SK-N-SH treated with all-trans-retinoic acid at 6 μM for 48 hours (cell line): ENCODE measurements around the gene SIDT1.

Experiments
- ATAC-seq: fragments of 200-7000 bp; cut with Tn5 transposase; 3 replicates; pipeline ENCODE4 v1.9.1; 2020; ENCODE audit warnings: mild to moderate bottlenecking, moderate library complexity
- ARNTL ChIP-seq: fragments of 450-650 bp; formaldehyde crosslinking; IDR thresholded peaks from 2 replicates; pipeline ENCODE4 v1.5.0; 2020; ENCODE audit warnings: low read depth, mild to moderate bottlenecking, moderate library complexity, borderline replicate concordance
- BACH2 ChIP-seq: fragments of 250-450 bp; sonication (Bioruptor Pico); IDR thresholded peaks from 2 replicates; pipeline ENCODE4 v1.9.0; 2021; ENCODE audit warnings: mild to moderate bottlenecking, borderline replicate concordance
- CREB5 ChIP-seq: fragments of 250-450 bp; sonication (Bioruptor Pico); IDR thresholded peaks from 2 replicates; pipeline ENCODE4 v1.5.1; 2020; ENCODE audit warnings: low read depth, mild to moderate bottlenecking, moderate library complexity
- CSDC2 ChIP-seq: fragments of 250-450 bp; sonication (Bioruptor Pico); IDR thresholded peaks from 2 replicates; pipeline ENCODE4 v1.5.0; 2020; ENCODE audit warnings: mild to moderate bottlenecking, moderate library complexity
- ESRRG ChIP-seq: fragments of 250-450 bp; sonication (Bioruptor Pico); IDR thresholded peaks from 2 replicates; pipeline ENCODE4 v1.6.1; 2021; ENCODE audit warnings: mild to moderate bottlenecking
- GLIS3 ChIP-seq: fragments of 250-450 bp; sonication (Bioruptor Pico); IDR thresholded peaks from 2 replicates; pipeline ENCODE4 v1.5.0; 2020; ENCODE audit warnings: mild to moderate bottlenecking, moderate library complexity
- ISL1 ChIP-seq: fragments of 250-450 bp; sonication (Bioruptor Pico); IDR thresholded peaks from 2 replicates; pipeline ENCODE4 v2.1.2; 2022; ENCODE audit warnings: mild to moderate bottlenecking, moderate library complexity
- PATZ1 ChIP-seq: fragments of 250-450 bp; sonication (Bioruptor Pico); IDR thresholded peaks from 2 replicates; pipeline ENCODE4 v1.8.0; 2020; ENCODE audit warnings: mild to moderate bottlenecking, moderate library complexity, borderline replicate concordance
- POU6F1 ChIP-seq: fragments of 250-450 bp; sonication (Bioruptor Pico); IDR thresholded peaks from 2 replicates; pipeline ENCODE4 v1.8.0; 2021; ENCODE audit warnings: low read depth, mild to moderate bottlenecking, moderate library complexity, borderline replicate concordance
- PPARA ChIP-seq: fragments of 250-450 bp; sonication (Bioruptor Pico); IDR thresholded peaks from 2 replicates; pipeline ENCODE4 v1.5.0; 2020; ENCODE audit warnings: mild to moderate bottlenecking, borderline replicate concordance
- RARB ChIP-seq: fragments of 250-450 bp; sonication (Bioruptor Pico); IDR thresholded peaks from 2 replicates; pipeline ENCODE4 v1.8.0; 2021; ENCODE audit warnings: mild to moderate bottlenecking, moderate library complexity
- SNAI2 ChIP-seq: fragments of 250-450 bp; sonication (Bioruptor Pico); IDR thresholded peaks from 2 replicates; pipeline ENCODE4 v1.5.0; 2020; ENCODE audit warnings: mild to moderate bottlenecking, moderate library complexity
- TCF4 ChIP-seq: fragments of 250-450 bp; sonication (Bioruptor Pico); IDR thresholded peaks from 2 replicates; pipeline ENCODE4 v1.8.0; 2021; ENCODE audit warnings: mild to moderate bottlenecking, moderate library complexity, borderline replicate concordance
- TOX ChIP-seq: fragments of 250-450 bp; sonication (Bioruptor Pico); IDR thresholded peaks from 2 replicates; pipeline ENCODE4 v1.8.0; 2021; ENCODE audit warnings: mild to moderate bottlenecking, moderate library complexity, borderline replicate concordance
- TSHZ2 ChIP-seq: fragments of 250-450 bp; sonication (Bioruptor Pico); IDR thresholded peaks from 2 replicates; pipeline ENCODE4 v1.5.0; 2020; ENCODE audit warnings: mild to moderate bottlenecking, moderate library complexity
- ZC3H10 ChIP-seq: fragments of 250-450 bp; sonication (Bioruptor Pico); IDR thresholded peaks from 2 replicates; pipeline ENCODE4 v1.5.1; 2021; ENCODE audit warnings: mild to moderate bottlenecking, moderate library complexity
- ZFP3 ChIP-seq: fragments of 250-450 bp; sonication (Bioruptor Pico); IDR thresholded peaks from 2 replicates; pipeline ENCODE4 v1.5.0; 2020; ENCODE audit warnings: mild to moderate bottlenecking, moderate library complexity
- ZFP30 ChIP-seq: fragments of 450-650 bp; formaldehyde crosslinking; IDR thresholded peaks from 2 replicates; pipeline ENCODE4 v1.5.0; 2022; ENCODE audit warnings: mild to moderate bottlenecking, moderate library complexity
- ZNF565 ChIP-seq: fragments of 450-650 bp; formaldehyde crosslinking; conservative IDR thresholded peaks from 2 replicates; pipeline ENCODE4 v1.5.0; 2020; ENCODE audit warnings: low read depth, mild to moderate bottlenecking, moderate library complexity
- ZNF70 ChIP-seq: fragments of 450-650 bp; formaldehyde crosslinking; IDR thresholded peaks from 2 replicates; pipeline ENCODE4 v1.5.0; 2020; ENCODE audit warnings: mild to moderate bottlenecking, moderate library complexity
- TF ChIP-seq, protein P1 (sequence below): fragments of 250-450 bp; sonication (Bioruptor Pico); IDR thresholded peaks from 2 replicates; pipeline ENCODE4 v1.5.1; 2021; ENCODE audit warnings: mild to moderate bottlenecking, moderate library complexity

Gene SIDT1

DNA sequence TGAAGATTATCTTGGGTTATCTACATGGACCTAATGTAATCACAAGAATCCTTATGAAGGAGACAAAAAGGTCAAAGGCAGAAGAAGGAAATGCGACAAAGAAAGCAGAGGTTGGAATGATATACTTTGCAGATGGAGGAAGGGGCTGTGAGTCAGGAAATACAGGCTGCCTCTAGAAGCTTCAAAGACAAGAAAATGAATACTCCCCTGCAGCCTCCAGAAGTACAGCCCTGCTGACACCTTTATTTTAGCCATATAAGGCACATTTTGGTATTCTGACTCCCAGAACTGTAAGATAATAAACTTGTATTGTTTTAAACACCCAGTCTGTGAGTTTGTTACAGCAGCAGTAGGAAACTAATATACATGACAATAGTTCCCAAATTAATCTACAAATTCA, 58.6 kb downstream of the SIDT1 start:
- no peak for TF ChIP-seq CSDC2 (CRISPR knock-in tag)
- TF ChIP-seq ARNTL (CRISPR knock-in tag): no peak
- no peak for TF ChIP-seq ZNF565 (CRISPR knock-in tag)
- no peak for TF ChIP-seq TOX
- no peak for TF ChIP-seq TCF4
- TF ChIP-seq BACH2 (CRISPR knock-in tag): no peak
- TF ChIP-seq, protein P1, sequence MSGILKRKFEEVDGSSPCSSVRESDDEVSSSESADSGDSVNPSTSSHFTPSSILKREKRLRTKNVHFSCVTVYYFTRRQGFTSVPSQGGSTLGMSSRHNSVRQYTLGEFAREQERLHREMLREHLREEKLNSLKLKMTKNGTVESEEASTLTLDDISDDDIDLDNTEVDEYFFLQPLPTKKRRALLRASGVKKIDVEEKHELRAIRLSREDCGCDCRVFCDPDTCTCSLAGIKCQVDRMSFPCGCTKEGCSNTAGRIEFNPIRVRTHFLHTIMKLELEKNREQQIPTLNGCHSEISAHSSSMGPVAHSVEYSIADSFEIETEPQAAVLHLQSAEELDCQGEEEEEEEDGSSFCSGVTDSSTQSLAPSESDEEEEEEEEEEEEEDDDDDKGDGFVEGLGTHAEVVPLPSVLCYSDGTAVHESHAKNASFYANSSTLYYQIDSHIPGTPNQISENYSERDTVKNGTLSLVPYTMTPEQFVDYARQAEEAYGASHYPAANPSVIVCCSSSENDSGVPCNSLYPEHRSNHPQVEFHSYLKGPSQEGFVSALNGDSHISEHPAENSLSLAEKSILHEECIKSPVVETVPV: no peak
- no peak for TF ChIP-seq GLIS3 (CRISPR knock-in tag)
- no peak for TF ChIP-seq ZNF70 (CRISPR knock-in tag)
- TF ChIP-seq ZFP3 (CRISPR knock-in tag): no peak
- TF ChIP-seq RARB (CRISPR knock-in tag): no peak
- TF ChIP-seq ESRRG (CRISPR knock-in tag): no peak
- no peak for ATAC-seq

DNA sequence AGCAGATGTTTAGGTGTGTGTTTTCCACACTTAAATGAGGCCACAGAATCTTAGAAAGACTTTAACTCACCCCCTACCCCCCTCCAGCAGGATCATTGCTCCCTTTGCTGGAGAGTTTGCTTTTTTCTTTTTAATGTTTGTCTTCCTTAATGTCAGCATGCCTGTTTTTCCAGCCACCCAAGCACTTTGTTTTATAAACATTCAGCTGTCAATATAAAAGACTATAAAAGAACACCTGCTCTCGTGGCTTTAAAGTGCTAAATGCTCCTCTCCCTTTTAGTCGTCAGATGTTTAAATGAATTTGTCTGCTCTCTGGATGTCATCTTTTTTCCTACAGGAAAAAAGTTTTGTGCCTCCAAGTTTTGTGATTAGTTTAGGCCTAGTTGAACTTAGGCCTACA, 61.7 kb downstream of the SIDT1 start:
- no peak for TF ChIP-seq ESRRG (CRISPR knock-in tag)
- no peak for TF ChIP-seq ZFP30 (CRISPR knock-in tag)
- TF ChIP-seq POU6F1 (CRISPR knock-in tag): no peak
- TF ChIP-seq BACH2 (CRISPR knock-in tag): no peak
- TF ChIP-seq PATZ1 (CRISPR knock-in tag): no peak
- TF ChIP-seq ARNTL (CRISPR knock-in tag): no peak
- no peak for ATAC-seq

DNA sequence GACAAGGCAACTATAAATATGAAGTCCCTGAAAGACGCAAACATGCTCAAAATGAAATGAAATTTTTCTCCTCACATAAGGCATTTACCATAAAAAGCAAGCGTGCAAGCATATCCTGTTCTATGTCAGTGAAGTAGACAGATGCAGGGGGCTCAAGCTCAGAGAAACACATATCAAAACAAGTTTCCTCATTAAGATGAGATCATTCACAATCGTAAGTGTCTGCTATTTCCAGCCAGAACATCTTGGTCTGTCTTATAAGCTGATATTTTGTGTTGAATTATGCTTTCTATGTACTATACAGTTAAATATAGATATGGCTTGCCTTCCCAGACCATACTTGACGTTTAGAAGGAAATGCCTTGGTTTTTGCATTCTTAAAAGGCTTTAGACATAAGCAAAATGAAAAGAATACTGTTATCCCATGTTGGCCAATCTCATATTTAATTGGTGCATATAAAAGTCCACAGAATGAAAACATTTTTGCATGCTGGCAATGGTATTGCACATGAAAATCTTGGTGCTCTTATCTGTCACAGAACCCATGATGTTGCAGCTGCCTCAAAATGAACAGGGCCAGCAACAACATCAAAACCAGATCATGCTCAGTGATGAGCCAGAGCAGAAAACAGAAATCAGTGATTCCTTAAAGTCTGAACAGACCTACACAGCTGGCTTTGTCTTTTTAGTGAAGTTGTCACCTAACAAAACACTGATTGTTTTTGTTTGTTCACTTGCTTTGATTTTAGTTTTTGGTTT, 65.4 kb downstream of the SIDT1 start:
- TF ChIP-seq SNAI2 (CRISPR knock-in tag): no peak
- no peak for TF ChIP-seq ZNF70 (CRISPR knock-in tag)
- no peak for TF ChIP-seq PATZ1 (CRISPR knock-in tag)
- no peak for TF ChIP-seq ARNTL (CRISPR knock-in tag)
- TF ChIP-seq ISL1 (CRISPR knock-in tag): no peak
- no peak for TF ChIP-seq TCF4
- no peak for TF ChIP-seq ZNF565 (CRISPR knock-in tag)
- TF ChIP-seq, all 23 proteins: peak for 0
- no peak for ATAC-seq

DNA sequence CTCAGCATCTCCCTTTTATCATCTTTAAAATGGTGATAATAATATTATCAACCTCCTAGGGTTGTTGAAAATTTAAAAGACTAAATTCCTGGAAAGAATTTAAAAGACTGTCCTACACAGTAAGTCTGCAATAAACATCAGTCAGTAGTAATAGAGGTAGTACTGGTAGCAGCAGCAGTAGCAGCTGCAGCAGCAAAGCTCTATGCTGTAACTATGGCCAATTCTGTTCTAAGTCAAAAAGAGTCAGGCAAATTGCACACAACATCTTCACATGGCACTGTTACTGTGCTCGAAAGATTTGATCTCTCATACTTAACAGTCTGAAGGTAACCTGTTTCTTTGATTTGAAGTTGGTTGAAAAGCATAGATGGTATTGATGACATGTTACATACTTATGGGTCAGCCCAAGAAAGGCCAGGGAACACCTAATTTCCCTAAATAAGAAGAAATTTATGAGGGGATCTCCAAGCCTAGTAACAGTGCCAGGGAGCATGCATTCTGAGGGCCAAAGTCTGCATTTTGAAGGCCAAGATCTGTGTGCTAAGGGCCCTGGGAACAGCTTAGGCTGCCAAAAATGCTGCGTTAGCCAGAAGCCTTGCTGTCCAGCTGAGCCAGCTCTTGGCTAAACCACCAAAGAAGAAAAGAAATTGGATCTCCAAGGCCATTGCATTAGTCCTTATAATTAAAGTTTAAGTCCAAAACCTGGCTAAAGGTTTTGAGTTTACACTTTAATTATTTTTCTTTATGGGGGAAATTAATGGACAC, 68.2 kb downstream of the SIDT1 start:
- ATAC-seq: no peak
- TF ChIP-seq SNAI2 (CRISPR knock-in tag) (no peak), ZFP30 (CRISPR knock-in tag) (no peak), ISL1 (CRISPR knock-in tag) (no peak), TCF4 (no peak), BACH2 (CRISPR knock-in tag) (no peak), CSDC2 (CRISPR knock-in tag) (no peak), TSHZ2 (CRISPR knock-in tag) (no peak), PPARA (CRISPR knock-in tag) (no peak), CREB5 (CRISPR knock-in tag) (no peak), ZC3H10 (no peak), ZFP3 (CRISPR knock-in tag) (no peak)
- TF ChIP-seq, protein P1: no peak
